Measurements from ENCODE around the gene TIMM22. TPM values are rescaled to one million over a fixed set of nuclear protein-coding genes. Genes with fewer than 3 reads are reported as not detected.

TIMM22 gene
- polyA plus RNA-seq, 3 donors = 3.2 to 13.6 (median 13.1) TPM

GRCh38 chr17:987931-988330, 9.0 kb upstream of the TIMM22 start:
- Histone ChIP-seq H2AFZ (ENCODE audit: insufficient read depth, low read depth, low read length, poor library complexity, severe bottlenecking) (no peak overlapping the region), H3K4me2 (replicated peaks; ENCODE audit: extremely low read depth, low read length, poor library complexity, severe bottlenecking) (no peak overlapping the region), H3K9ac (ENCODE audit: insufficient read depth, low read length, poor library complexity, severe bottlenecking) (no peak overlapping the region), H3K9me3 (replicated peaks in 1 of 2; ENCODE audit: control insufficient read depth in 1 of 2, insufficient read depth in 1 of 2, low read length in 2 of 2) (peaks cover 6 to 22% of the 10 kb centered on the region in 2 donors), H3K4me1 (ENCODE audit: control insufficient read depth in 1 of 2, insufficient read depth in 2 of 2, low read length in 2 of 2) (no peaks in the 10 kb centered on the region), H3K79me2 (ENCODE audit: insufficient read depth, low read length) (no peaks in the 10 kb centered on the region), H3K27ac (ENCODE audit: low read depth in 1 of 2, low read length in 2 of 2) (no peak overlapping the region), H3K36me3 (replicated peaks in 1 of 2; ENCODE audit: control insufficient read depth in 1 of 2, insufficient read depth in 2 of 2, low read length in 2 of 2) (no peaks in the 10 kb centered on the region), H3K27me3 (ENCODE audit: control insufficient read depth in 2 of 2, insufficient read depth in 2 of 2, low read length in 2 of 2) (no peaks in the 10 kb centered on the region), H3K4me3 (replicated peaks in 1 of 3; ENCODE audit: low read depth in 2 of 3, low read length in 3 of 3) (no peak overlapping the region), H4K20me1 (ENCODE audit: insufficient read depth, low read length) (no peaks in the 10 kb centered on the region)
- Mint-ChIP-seq H3K36me3 (no peaks in the 10 kb centered on the region), H3K9me3 (peaks cover 6 to 20% (median 16%) of the 10 kb centered on the region in 7 donors), H3K4me3 (no peak overlapping the region), H3K27ac (no peak overlapping the region), H3K27me3 (ENCODE audit: low read depth in 3 of 3) (peaks cover 4 to 7% (median 4%) of the 10 kb centered on the region in 3 donors), H3K4me1 (no peaks in the 10 kb centered on the region)
- no peak for DNase-seq
- intact Hi-C loops (cut with micrococcal nuclease) = no loop called here
- 92% methylated on average over 15 of the region's 15 CpGs for WGBS (ENCODE audit: insufficient coverage)
- no peak for TF ChIP-seq CTCF (IDR thresholded peaks at IDR 0.05)

GRCh38 chr17:988561-988960, 8.4 kb upstream of the TIMM22 start:
- no peak for TF ChIP-seq CTCF (IDR thresholded peaks at IDR 0.05)
- Histone ChIP-seq H3K27ac (ENCODE audit: low read depth in 1 of 2, low read length in 2 of 2) (no peak overlapping the region), H3K79me2 (ENCODE audit: insufficient read depth, low read length) (no peaks in the 10 kb centered on the region), H3K9ac (ENCODE audit: insufficient read depth, low read length, poor library complexity, severe bottlenecking) (no peak overlapping the region), H3K9me3 (replicated peaks in 1 of 2; ENCODE audit: control insufficient read depth in 1 of 2, insufficient read depth in 1 of 2, low read length in 2 of 2) (peaks cover 13 to 25% of the 10 kb centered on the region in 2 donors), H3K4me3 (replicated peaks in 1 of 3; ENCODE audit: low read depth in 2 of 3, low read length in 3 of 3) (no peak overlapping the region), H4K20me1 (ENCODE audit: insufficient read depth, low read length) (no peaks in the 10 kb centered on the region), H2AFZ (ENCODE audit: insufficient read depth, low read depth, low read length, poor library complexity, severe bottlenecking) (no peak overlapping the region), H3K27me3 (ENCODE audit: control insufficient read depth in 2 of 2, insufficient read depth in 2 of 2, low read length in 2 of 2) (no peaks in the 10 kb centered on the region), H3K4me1 (ENCODE audit: control insufficient read depth in 1 of 2, insufficient read depth in 2 of 2, low read length in 2 of 2) (no peaks in the 10 kb centered on the region), H3K4me2 (replicated peaks; ENCODE audit: extremely low read depth, low read length, poor library complexity, severe bottlenecking) (no peak overlapping the region), H3K36me3 (replicated peaks in 1 of 2; ENCODE audit: control insufficient read depth in 1 of 2, insufficient read depth in 2 of 2, low read length in 2 of 2) (no peaks in the 10 kb centered on the region)
- intact Hi-C loops (cut with micrococcal nuclease) = no loop called here
- H3K4me3 Mint-ChIP-seq = no peak overlapping the region
- H3K4me1 Mint-ChIP-seq = no peaks in the 10 kb centered on the region
- no peak overlapping the region for H3K27ac Mint-ChIP-seq
- H3K9me3 Mint-ChIP-seq = peaks cover 13 to 26% (median 21%) of the 10 kb centered on the region in 7 donors
- no peak for DNase-seq
- H3K36me3 Mint-ChIP-seq = no peaks in the 10 kb centered on the region
- peaks cover 3 to 7% (median 4%) of the 10 kb centered on the region in 3 donors for H3K27me3 Mint-ChIP-seq (ENCODE audit: low read depth in 3 of 3)
- WGBS (ENCODE audit: insufficient coverage) = 88% methylated on average over 8 of the region's 11 CpGs
